Activated naive CD8-positive, alpha-beta T cell treated with anti-CD3 and anti-CD28 coated beads for 36 hours (primary cell): ENCODE measurements around the gene TACC2. TPM values are rescaled to one million over a fixed set of nuclear protein-coding genes. Genes with fewer than 3 reads are reported as not detected.
A peak's percentile ranks its signal among the peaks of the same experiment; 100 is the strongest.
"Not testable (repeated sequence)": the region's sequence is repeated elsewhere in the genome, so short reads cannot be mapped to it uniquely, and the experiment has no call there.

ENCODE experiments used
- DNase-seq: peaks from one replicate; pipeline ENCODE4 v3.0.0; 2021
- H3K27ac Mint-ChIP-seq: one replicate; pipeline ENCODE4 v1.8.0; 2022; ENCODE audit warnings: mild to moderate bottlenecking, moderate library complexity, mixed read lengths
- H3K27me3 Mint-ChIP-seq: one replicate; pipeline ENCODE4 v1.8.0; 2022; ENCODE audit warnings: mild to moderate bottlenecking, mixed read lengths
- H3K36me3 Mint-ChIP-seq: one replicate; pipeline ENCODE4 v1.8.0; 2021; ENCODE audit warnings: mild to moderate bottlenecking, mixed read lengths
- H3K4me1 Mint-ChIP-seq: one replicate; pipeline ENCODE4 v1.8.0; 2021; ENCODE audit warnings: mixed read lengths
- H3K4me3 Mint-ChIP-seq: one replicate; pipeline ENCODE4 v1.8.0; 2022; ENCODE audit warnings: mild to moderate bottlenecking, moderate library complexity, mixed read lengths
- H3K9me3 Mint-ChIP-seq: one replicate; pipeline ENCODE4 v1.8.0; 2022; ENCODE audit warnings: mixed read lengths
- total RNA-seq, 2 experiments: library from RNA; stranded (reverse); gene quantifications; one replicate each; pipeline ENCODE4 v1.2.3, GENCODE V29; 2021

The TACC2 gene
- total RNA-seq, 2 experiments from 2014 or later, result not detected

DNA sequence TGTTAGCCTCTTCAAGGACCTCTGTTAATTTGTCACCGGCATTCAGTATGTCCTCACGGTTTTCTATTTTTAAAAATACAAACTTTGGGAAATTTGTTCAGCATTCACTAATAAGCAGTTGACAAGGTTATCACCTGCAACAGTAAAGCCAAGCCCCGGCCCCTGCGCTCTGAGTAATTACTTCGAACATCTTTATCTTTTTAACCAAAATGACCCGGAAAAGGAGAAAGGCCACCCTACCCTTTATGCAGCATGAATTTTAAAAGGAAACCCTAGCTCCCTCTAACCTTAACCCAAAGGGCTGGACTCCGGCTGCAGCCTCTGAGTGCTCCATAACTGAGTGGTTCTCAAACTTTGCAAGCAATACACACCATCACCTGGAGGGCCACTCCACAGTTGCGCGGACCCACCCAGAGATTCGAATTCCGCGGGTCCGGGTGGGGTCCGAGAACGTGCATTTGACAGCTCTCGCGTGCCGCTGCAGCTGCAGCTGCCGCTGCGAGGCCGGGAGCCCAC lies 14.9 kb upstream of the TACC2 start:
- Mint-ChIP-seq H3K36me3 (peaks cover 36% of the 10 kb centered on the region), H3K27ac (peak overlapping the region; percentile 51)

DNA sequence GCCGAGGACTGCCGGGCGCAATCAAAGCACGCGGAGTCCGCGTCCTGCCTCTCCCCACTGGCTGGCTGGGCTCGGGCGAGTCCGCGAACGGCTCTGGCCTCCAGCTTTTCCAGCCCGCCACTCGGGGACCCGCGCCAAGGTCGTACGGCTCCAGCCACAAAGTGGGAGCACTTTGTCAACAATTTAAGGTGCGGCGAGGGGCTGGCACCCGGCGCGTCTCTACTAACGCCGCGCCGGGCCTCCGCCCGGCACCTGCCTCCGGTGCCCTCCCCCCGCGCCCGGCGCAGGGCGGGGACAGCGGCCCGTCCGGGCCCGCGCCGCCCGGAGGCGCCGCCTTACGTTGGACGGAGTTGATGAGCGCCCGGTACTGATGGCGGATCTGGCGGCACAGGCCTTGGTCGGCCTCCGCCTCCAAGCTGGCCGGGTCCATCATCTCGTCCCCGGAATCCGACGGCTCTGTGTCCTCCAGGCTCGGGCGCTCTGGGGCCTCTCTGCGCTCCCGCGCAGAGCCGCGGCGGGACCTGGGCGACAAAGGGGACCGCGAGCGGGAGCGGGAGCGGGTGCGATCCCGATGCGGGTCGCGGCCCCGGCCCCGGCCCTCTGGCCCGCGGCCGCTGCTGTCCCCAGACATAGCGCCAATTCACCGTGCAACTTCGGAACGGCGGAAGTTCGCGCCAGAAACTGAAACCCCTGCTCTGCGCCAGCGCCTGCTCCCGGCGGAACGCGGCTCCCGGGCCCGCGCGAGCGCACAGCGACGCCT lies 14.2 kb upstream of the TACC2 start, which contains the start of gene NSMCE4A:
Gene NSMCE4A, minus strand, starts transcription at position 683 of the 760 bp plus-strand sequence. Its CDS starts 52 bp downstream, at position 631.
- Mint-ChIP-seq H3K27ac (peak within 1 kb of the TSS; percentile 66), H3K4me1 (peaks cover 11% of the 10 kb centered on the region), H3K36me3 (peaks cover 36% of the 10 kb centered on the region), H3K27me3 (no peaks in the 10 kb centered on the region), H3K9me3 (peaks cover 11% of the 10 kb centered on the region), H3K4me3 (peak within 1 kb of the TSS; percentile 88)
- peak; percentile 85 for DNase-seq

More for the DNA sequence above, 14.9 kb upstream of the TACC2 start:
- Mint-ChIP-seq H3K9me3 (peaks cover 11% of the 10 kb centered on the region), H3K4me3 (peak overlapping the region; percentile 88), H3K27me3 (no peaks in the 10 kb centered on the region), H3K4me1 (peaks cover 11% of the 10 kb centered on the region)
- DNase-seq, result no peak

DNA sequence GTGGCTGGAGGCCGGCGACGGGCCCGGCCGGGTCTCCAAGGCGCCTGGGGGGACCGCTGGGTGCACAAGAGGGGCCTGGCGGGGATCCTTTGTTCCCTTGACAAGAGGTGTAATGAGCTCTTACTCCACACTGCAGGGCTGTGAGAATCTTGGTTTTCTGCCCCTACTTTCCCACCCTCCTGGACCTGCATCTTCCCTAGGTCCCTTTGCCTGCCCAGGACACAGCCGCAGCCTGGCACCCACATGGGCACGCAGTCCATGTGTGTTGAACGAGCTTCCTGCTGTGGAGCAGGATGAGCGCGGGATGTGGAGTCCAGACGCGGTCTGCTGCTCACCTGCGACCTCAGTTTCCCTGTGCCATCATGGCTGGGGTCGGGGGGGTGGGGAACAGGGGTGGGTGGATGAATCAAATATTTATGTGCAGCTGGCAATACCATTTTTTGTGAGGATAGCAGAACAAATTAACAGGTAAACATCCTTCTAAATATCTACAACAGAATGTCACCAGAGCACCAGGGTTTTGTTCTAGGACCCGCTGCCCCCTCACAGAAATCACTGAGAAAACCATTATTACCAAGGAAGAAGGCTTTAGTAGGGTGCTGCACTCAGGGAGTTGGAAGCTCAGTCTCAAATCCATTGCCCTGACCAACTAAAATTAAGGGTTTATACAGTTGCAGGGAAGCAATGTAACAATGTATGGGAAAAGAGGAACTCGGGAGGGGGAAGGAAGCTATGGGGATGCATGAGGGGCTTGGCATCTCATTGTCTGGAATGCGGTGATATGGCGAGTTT lies 13.5 kb upstream of the TACC2 start:
- Mint-ChIP-seq H3K36me3 (peaks cover 36% of the 10 kb centered on the region), H3K4me1 (peaks cover 11% of the 10 kb centered on the region), H3K27me3 (no peaks in the 10 kb centered on the region), H3K4me3 (peak overlapping the region; percentile 73), H3K27ac (peak overlapping the region; percentile 66), H3K9me3 (peaks cover 11% of the 10 kb centered on the region)
- DNase-seq, result no peak

DNA sequence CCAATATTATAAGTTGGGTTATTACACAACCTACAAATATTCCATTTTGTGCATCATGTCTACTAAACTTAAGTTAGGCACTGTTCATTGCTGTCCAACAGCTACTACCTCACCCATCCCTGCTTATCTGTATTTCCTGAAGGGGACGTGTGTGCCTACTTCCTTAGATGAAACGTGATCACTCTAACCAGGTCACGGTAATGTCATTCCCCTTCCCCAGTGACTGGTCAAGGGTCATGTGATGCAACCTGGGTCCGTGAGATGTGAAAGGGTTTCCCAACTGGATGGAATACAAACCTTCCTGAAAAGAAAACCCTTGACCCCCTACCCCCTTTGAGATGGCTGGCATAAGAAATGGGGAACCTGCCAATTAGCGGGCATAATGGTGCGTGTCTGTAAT lies 12.4 kb upstream of the TACC2 start:
- Mint-ChIP-seq H3K9me3 (peaks cover 11% of the 10 kb centered on the region), H3K4me3 (no peak overlapping the region), H3K36me3 (peaks cover 33% of the 10 kb centered on the region), H3K27me3 (no peaks in the 10 kb centered on the region), H3K27ac (no peak overlapping the region), H3K4me1 (peaks cover 11% of the 10 kb centered on the region)
- no peak for DNase-seq

DNA sequence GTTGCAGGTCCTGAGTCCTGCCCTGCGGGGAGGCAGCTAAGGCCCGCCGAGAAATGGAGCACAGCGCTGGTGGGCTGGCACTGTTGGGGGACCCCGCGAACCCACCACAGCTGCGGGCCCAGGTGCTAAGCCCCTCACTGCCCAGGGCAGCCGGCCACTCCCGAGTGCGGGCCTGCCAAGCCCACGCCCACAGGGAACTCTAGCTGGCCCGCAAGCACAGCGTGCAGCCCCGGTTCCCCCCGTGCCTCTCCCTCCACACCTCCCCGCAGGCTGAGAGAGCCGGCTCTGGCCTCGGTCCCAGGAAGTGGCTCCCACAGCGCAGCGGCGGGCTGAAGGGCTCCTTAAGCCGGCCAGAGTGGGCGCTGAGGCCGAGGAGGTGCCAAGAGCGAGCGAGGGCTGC lies 10.5 kb upstream of the TACC2 start:
- no peak overlapping the region for H3K27ac Mint-ChIP-seq

DNA sequence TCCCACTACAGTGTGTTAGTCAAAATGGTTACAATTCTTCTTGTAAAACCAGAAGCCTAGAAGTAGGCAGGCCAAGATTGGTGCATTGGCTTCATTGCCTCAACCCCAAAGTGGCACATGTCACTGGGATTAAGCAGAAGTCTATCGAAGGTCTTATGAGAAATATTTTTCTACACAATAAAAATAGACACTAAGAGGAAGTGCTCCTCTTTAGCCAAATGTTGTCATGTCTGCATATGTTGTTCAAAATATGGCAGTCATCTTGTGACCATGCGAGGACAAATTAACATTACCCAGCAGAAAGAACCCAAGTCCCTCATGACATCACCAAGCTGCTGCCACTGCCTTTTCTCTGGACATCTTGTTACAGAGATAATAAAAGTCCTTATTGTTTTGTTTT lies 7.6 kb upstream of the TACC2 start:
- DNase-seq, result no peak
- Mint-ChIP-seq H3K27me3 (no peaks in the 10 kb centered on the region), H3K9me3 (peaks cover 18% of the 10 kb centered on the region), H3K4me3 (no peak overlapping the region), H3K27ac (no peak overlapping the region), H3K4me1 (no peaks in the 10 kb centered on the region), H3K36me3 (peaks cover 11% of the 10 kb centered on the region)

More for the DNA sequence above, 10.5 kb upstream of the TACC2 start:
- Mint-ChIP-seq H3K4me1 (peaks cover 1% of the 10 kb centered on the region), H3K27me3 (no peaks in the 10 kb centered on the region), H3K36me3 (peaks cover 21% of the 10 kb centered on the region), H3K9me3 (peaks cover 11% of the 10 kb centered on the region), H3K4me3 (no peak overlapping the region)
- DNase-seq, result no peak

DNA sequence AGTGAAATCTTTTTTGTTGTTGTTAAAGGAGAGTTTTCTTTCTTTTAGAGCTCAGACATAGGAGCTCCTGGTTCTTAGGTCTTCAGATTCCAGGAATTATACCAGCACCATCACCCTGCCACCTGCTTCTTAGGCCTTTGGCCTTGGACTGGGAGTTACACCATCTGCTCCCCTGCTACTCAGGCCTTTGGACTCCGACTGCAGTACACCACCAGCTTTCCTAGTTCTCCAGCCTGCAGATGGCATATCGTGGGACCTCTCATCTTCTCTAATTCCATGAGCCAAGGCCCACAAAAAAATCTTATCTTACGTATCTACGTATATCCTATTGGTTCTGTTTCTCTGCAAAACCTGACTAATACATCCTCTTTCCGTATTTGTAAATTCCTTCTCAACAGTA lies 5.1 kb upstream of the TACC2 start:
- Mint-ChIP-seq H3K27me3 (peaks cover 13% of the 10 kb centered on the region), H3K4me1 (peaks cover 9% of the 10 kb centered on the region), H3K36me3 (no peaks in the 10 kb centered on the region), H3K9me3 (peaks cover 13% of the 10 kb centered on the region), H3K27ac (no peak overlapping the region), H3K4me3 (no peak overlapping the region)
- DNase-seq, result no peak

DNA sequence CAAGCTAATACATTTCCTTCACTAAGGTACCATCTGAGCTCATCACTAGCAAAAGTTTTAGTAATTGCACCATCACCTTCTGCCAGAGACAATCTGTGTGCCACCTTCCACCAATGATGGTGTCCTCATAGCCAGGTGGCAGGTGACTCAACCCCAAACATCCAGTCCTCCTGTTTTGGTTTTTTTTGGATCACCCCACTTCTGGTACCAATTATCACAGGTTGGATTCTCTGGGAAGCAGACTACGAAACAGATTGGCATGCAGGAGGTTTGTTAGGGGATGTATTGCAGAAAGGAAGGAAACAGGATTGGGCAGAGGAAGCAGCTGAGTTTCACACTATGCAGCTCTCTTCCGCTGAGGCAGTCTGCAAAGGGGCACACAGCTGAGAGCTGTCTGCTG lies 4.5 kb upstream of the TACC2 start:
- Mint-ChIP-seq H3K4me1 (peaks cover 9% of the 10 kb centered on the region), H3K27me3 (peaks cover 18% of the 10 kb centered on the region), H3K4me3 (no peak overlapping the region), H3K36me3 (no peaks in the 10 kb centered on the region), H3K9me3 (peaks cover 13% of the 10 kb centered on the region), H3K27ac (no peak overlapping the region)
- no peak for DNase-seq

DNA sequence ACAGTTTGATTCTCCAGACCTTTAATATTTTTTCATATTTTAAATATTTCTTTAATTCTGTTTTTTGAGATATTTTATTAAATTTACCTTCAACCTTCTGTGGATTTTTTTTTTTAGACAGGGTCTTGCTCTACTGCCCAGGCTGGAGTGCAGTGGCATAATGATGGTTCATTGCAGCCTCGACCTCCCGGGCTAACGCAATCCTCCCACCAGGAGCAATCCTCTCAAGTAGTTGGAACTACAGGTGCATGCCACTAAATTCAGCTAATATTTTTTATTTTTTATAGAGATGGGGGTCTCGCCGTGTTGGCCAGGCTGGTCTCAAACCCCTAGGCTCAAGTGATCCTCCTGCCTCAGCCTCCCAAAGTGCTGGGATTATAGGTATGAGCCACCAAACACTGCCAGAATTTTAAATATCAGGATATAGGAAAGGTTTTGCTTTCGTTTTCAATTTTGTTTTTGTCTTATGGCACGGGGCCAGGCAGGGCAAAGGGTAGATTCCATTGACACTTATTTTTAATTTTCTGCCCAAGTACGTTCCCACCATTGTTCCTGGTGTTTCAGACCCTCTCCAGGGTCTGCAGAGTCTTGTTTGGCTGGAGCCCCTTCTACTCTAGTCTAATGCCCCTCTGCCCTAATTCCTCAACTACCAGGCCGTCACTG lies 1.2 kb downstream of the TACC2 start:
- H3K4me3 Mint-ChIP-seq, result no peak overlapping the region
- H3K27me3 Mint-ChIP-seq, result peaks cover 46% of the 10 kb centered on the region
- DNase-seq, result no peak
- H3K4me1 Mint-ChIP-seq, result peaks cover 9% of the 10 kb centered on the region
- no peaks in the 10 kb centered on the region for H3K36me3 Mint-ChIP-seq
- no peak overlapping the region for H3K27ac Mint-ChIP-seq
- no peaks in the 10 kb centered on the region for H3K9me3 Mint-ChIP-seq

DNA sequence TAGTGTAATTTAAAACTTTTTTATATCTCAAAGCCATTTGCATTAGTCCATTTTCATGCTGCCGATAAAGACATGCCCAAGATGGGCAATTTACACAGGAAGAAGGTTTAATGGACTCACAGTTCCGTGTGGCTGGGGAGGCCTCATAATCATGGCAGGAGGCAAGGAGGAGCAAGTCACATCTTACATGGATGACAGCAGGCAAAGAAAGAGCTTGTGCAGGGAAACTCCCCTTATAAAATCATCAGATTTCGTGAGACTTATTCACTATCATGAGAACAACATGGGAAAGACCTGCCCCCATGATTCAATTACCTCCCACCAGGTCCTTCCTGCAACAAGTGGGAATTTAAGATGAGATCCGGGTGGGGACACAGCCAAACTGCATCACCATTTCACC lies 2.8 kb downstream of the TACC2 start:
- H3K27me3 Mint-ChIP-seq, result peaks cover 58% of the 10 kb centered on the region
- DNase-seq, result not testable (repeated sequence)

DNA sequence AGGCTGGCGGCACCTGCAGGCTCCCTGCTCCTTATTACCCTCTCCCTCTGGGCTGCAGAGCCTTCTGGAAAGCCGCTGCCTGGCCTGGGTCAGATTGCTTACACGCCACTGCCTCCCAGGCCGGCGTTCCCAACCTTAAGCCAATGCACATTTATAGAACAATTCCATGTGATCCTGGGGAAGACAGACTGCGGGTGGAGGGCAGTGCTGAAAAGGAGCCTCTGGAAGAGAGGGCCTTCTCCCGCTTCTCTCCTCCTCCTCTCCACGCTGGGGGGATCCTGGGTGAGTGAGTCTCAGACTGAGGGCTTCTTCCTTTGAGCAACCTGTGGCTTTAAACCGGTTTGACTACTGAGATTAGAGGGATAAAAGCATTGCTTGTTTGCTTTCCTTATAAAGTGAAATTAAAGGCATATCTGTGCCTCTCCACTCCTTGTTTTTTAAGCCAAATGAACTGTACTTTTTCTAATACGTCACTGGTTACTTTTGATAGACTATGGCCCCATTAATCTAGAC lies 5.5 kb downstream of the TACC2 start:
- no peak overlapping the region for H3K4me3 Mint-ChIP-seq
- H3K4me1 Mint-ChIP-seq, result no peaks in the 10 kb centered on the region
- no peaks in the 10 kb centered on the region for H3K36me3 Mint-ChIP-seq
- no peaks in the 10 kb centered on the region for H3K9me3 Mint-ChIP-seq
- H3K27me3 Mint-ChIP-seq, result peaks cover 49% of the 10 kb centered on the region
- no peak overlapping the region for H3K27ac Mint-ChIP-seq
- no peak for DNase-seq

More for the DNA sequence above, 2.8 kb downstream of the TACC2 start:
- H3K27ac Mint-ChIP-seq, H3K4me1 Mint-ChIP-seq, H3K36me3 Mint-ChIP-seq, H3K9me3 Mint-ChIP-seq, H3K4me3 Mint-ChIP-seq: not testable (repeated sequence)

DNA sequence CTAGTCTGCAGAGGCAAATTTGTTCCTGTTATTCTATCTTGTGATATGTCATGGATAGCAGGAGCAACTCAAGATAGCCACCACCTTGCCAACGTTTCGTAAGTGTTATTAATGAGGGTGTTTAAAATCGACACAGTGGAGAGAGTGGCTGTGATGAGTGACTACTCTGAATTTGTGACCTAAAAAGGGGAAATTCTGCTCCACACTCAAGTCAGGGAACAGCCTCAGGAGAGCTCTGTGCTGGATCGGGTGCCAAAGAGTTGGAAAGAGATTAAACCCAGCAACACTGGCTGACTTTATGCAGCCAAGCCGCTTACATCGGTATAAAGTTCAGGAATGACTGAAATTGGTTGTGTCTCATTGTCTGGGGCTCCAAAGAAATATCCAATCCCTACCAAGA lies 9.5 kb downstream of the TACC2 start:
- no peak for DNase-seq
- H3K4me1 Mint-ChIP-seq, result no peaks in the 10 kb centered on the region
- peaks cover 23% of the 10 kb centered on the region for H3K9me3 Mint-ChIP-seq
- no peak overlapping the region for H3K27ac Mint-ChIP-seq
- H3K27me3 Mint-ChIP-seq, result peaks cover 32% of the 10 kb centered on the region
- H3K4me3 Mint-ChIP-seq, result no peak overlapping the region
- H3K36me3 Mint-ChIP-seq, result no peaks in the 10 kb centered on the region

DNA sequence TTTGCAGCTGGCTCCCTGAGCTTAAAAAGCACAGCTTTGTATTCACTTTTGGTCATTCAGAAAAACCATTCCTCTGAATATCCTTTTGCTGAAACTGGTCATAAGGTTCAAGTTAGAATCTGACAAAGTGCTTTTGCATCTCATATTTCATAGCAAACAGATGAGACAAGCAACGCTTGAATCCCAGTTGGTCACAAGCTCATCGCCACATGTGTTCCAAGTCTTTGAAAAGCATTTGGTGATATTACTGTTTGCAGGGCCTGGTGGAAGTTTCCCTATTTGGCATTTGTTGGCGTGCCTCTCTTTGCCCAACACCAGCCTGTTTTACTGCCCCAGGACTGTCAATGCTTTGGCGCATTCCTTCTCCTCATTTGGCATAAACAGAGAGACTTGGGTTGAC lies 10.3 kb downstream of the TACC2 start:
- H3K27ac Mint-ChIP-seq, result no peak overlapping the region
- H3K36me3 Mint-ChIP-seq, result no peaks in the 10 kb centered on the region
- no peaks in the 10 kb centered on the region for H3K4me1 Mint-ChIP-seq
- DNase-seq, result no peak
- H3K4me3 Mint-ChIP-seq, result no peak overlapping the region
- peaks cover 24% of the 10 kb centered on the region for H3K27me3 Mint-ChIP-seq
- peaks cover 23% of the 10 kb centered on the region for H3K9me3 Mint-ChIP-seq

DNA sequence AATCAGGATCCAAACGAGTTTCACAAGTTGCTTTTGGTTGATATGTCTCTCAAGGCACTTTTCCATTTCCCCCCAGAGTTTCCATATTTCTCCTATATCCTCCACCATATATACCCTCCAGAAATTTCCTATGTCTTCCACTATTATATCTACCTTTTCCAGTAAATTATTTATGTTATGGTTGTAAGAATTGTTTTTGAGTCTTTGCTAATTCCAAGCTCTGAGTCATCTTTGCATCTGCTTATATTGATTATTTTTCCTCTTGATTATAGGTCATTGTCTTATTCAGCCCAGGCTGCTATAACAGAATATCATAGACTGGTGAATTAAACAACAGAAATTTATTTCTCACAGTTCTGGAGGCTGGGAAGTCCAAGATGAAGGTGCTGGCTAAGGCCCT lies 12.7 kb downstream of the TACC2 start:
- Mint-ChIP-seq H3K9me3 (peaks cover 26% of the 10 kb centered on the region), H3K36me3 (no peaks in the 10 kb centered on the region), H3K27me3 (peaks cover 8% of the 10 kb centered on the region), H3K27ac (no peak overlapping the region), H3K4me1 (no peaks in the 10 kb centered on the region), H3K4me3 (no peak overlapping the region)
- no peak for DNase-seq

DNA sequence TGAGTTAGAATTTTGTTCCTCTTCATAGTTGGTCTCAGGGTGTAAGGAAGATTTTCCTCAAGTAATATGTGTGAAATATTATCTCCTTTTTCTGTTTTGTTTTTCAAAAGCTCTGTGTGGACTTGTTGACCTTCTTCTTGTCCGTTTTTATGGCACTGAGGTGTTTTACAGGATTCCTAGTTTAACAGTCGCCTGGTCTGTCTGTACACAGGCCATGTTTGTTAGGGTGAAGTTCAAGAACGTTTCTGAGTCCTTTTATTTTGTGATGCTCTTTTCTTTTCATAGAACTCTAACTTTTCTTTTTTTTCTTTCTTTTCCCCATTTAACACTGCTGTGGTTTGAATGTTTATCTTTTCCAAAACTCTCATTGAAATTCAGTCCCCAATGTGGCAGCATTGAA lies 18.5 kb downstream of the TACC2 start:
- Mint-ChIP-seq H3K4me3 (no peak overlapping the region), H3K27me3 (peaks cover 4% of the 10 kb centered on the region), H3K4me1 (no peaks in the 10 kb centered on the region), H3K27ac (no peak overlapping the region), H3K9me3 (peaks cover 12% of the 10 kb centered on the region), H3K36me3 (no peaks in the 10 kb centered on the region)
- no peak for DNase-seq
